Measurements from ENCODE around the gene UTP15. TPM values are rescaled to one million over a fixed set of nuclear protein-coding genes. Genes with fewer than 3 reads are reported as not detected.

Gene UTP15
- total RNA-seq, 2 experiments from 2014 or later, result 30.6 to 34.6 TPM

GRCh38 chr5:73624888-73625287 is 59.3 kb downstream of the UTP15 start:
- Mint-ChIP-seq H3K4me3 (no peak overlapping the region), H3K4me1 (ENCODE audit: low read depth) (peaks cover 2% of the 10 kb centered on the region), H3K27me3 (peaks cover 42% of the 10 kb centered on the region), H3K36me3 (ENCODE audit: low read depth) (no peaks in the 10 kb centered on the region), H3K9me3 (no peaks in the 10 kb centered on the region), H3K27ac (no peak overlapping the region)
- TF ChIP-seq CTCF (IDR thresholded peaks at IDR 0.05), result no peak
- intact Hi-C loops (cut with micrococcal nuclease), result no loop called here
- CTCF ChIA-PET, result interaction anchor here (1.1 to 1.4 kb wide), 4 partner anchors 9 to 168 kb away, joined by 3 to 4 read pairs (median 3); no protein-coding TSS in a partner anchor
- POLR2A ChIA-PET, result no interaction called here
- ATAC-seq (no peak), DNase-seq (no peak)

GRCh38 chr5:73625372-73625943 is 59.9 kb downstream of the UTP15 start:
- intact Hi-C loops (cut with micrococcal nuclease), result no loop called here
- Mint-ChIP-seq H3K9me3 (no peaks in the 10 kb centered on the region), H3K27me3 (peaks cover 42% of the 10 kb centered on the region), H3K36me3 (ENCODE audit: low read depth) (no peaks in the 10 kb centered on the region), H3K27ac (no peak overlapping the region), H3K4me3 (peak overlapping the region; percentile 52), H3K4me1 (ENCODE audit: low read depth) (peaks cover 2% of the 10 kb centered on the region)
- ATAC-seq (no peak), DNase-seq (no peak)
- CTCF ChIA-PET, result interaction anchor here (1.0 to 1.4 kb wide), 5 partner anchors 10 to 167 kb away, joined by 3 to 4 read pairs (median 3); no protein-coding TSS in a partner anchor
- TF ChIP-seq CTCF (IDR thresholded peaks at IDR 0.05), result no peak
- POLR2A ChIA-PET, result interaction anchor here (0.9 kb wide), 1 partner anchor 49 kb away, joined by 3 read pairs; no protein-coding TSS in a partner anchor

- ATAC-seq (peak; percentile 74), DNase-seq (peak; percentile 17)
- no peak within 1 kb of the TSS for H3K27ac Mint-ChIP-seq
- no peak for TF ChIP-seq CTCF (IDR thresholded peaks at IDR 0.05)
- peaks cover 43% of the 10 kb centered on the region for H3K27me3 Mint-ChIP-seq
- H3K9me3 Mint-ChIP-seq, result no peaks in the 10 kb centered on the region
- intact Hi-C loops (cut with micrococcal nuclease), result no loop called here
- ChIA-PET POLR2A (interaction anchor here (0.9 kb wide), 1 partner anchor 49 kb away, joined by 3 read pairs; no protein-coding TSS in a partner anchor), CTCF (interaction anchor here (0.8 to 1.4 kb wide), 5 partner anchors 10 to 167 kb away, joined by 3 to 4 read pairs (median 3); no protein-coding TSS in a partner anchor)
- H3K36me3 Mint-ChIP-seq (ENCODE audit: low read depth), result no peaks in the 10 kb centered on the region
- H3K4me3 Mint-ChIP-seq, result peak within 1 kb of the TSS; percentile 52
- peaks cover 2% of the 10 kb centered on the region for H3K4me1 Mint-ChIP-seq (ENCODE audit: low read depth)
Measured at GRCh38 chr5:73625944-73626811, 60.6 kb downstream of the UTP15 start, which contains the start of gene ARHGEF28. Gene ARHGEF28, plus strand, starts transcription at chr5:73626196. Its CDS starts 58,656 bp downstream, at chr5:73684852.

GRCh38 chr5:73626814-73627313 is 61.3 kb downstream of the UTP15 start:
- no peak for TF ChIP-seq CTCF (IDR thresholded peaks at IDR 0.05)
- Mint-ChIP-seq H3K4me3 (peak overlapping the region; percentile 21), H3K36me3 (ENCODE audit: low read depth) (no peaks in the 10 kb centered on the region), H3K4me1 (ENCODE audit: low read depth) (peaks cover 2% of the 10 kb centered on the region), H3K27me3 (peaks cover 45% of the 10 kb centered on the region), H3K9me3 (no peaks in the 10 kb centered on the region), H3K27ac (no peak overlapping the region)
- ATAC-seq, result no peak
- intact Hi-C loops (cut with micrococcal nuclease), result no loop called here
- no peak for DNase-seq
- ChIA-PET POLR2A (no interaction called here), CTCF (interaction anchor here (0.8 kb wide), 1 partner anchor 67 kb away, joined by 3 read pairs; no protein-coding TSS in a partner anchor)

All from activated CD8-positive, alpha-beta T cell treated with anti-CD3 and anti-CD28 coated beads for 36 hours (primary cell).